NCI-H1048 (cell line): ENCODE results near the gene GUCY2C.

ENCODE experiments used
- DNase-seq: peaks from one replicate; lab custom pipeline; 2025; lab: John Stamatoyannopoulos, UW

GUCY2C gene

GRCh38 chr12:14570231-14570630 is 126.2 kb downstream of the GUCY2C start:
- no peak for DNase-seq

GRCh38 chr12:14567351-14568162 is 128.8 kb downstream of the GUCY2C start, which contains the start of gene PLBD1:
PLBD1 (minus strand) TSS chr12:14567883; CDS start chr12:14567696, 187 bp downstream.
- DNase-seq: no peak

- no peak for DNase-seq
These were observed 132.0 kb downstream of the GUCY2C start for GRCh38 chr12:14564336-14564959.

GRCh38 chr12:14563046-14563445 is 133.4 kb downstream of the GUCY2C start:
- no peak for DNase-seq
